Neuronal stem cell (in vitro differentiated cells): Measurements from ENCODE around the gene CD1D.
"Not testable (repeated sequence)": the region's sequence is repeated elsewhere in the genome, so short reads cannot be mapped to it uniquely, and the experiment has no call there.

Source experiments
- DNase-seq: peaks from one replicate; pipeline ENCODE4 v3.0.0-alpha.2; 2013; ENCODE audit warnings: low spot score
- H2AFZ ChIP-seq: one replicate; pipeline ENCODE4 v1.6.1; 2013; ENCODE audit warnings: mild to moderate bottlenecking, low read length, inconsistent platforms
- H2AK5ac ChIP-seq: 2 replicates; pipeline ENCODE4 v1.6.1; 2013; ENCODE audit warnings: low read depth, mild to moderate bottlenecking, inconsistent platforms, low read length, moderate library complexity, mixed read lengths
- H2BK120ac ChIP-seq: 2 replicates; pipeline ENCODE4 v1.6.1; 2013; ENCODE audit warnings: low read depth, mild to moderate bottlenecking, inconsistent platforms, low read length, moderate library complexity, mixed read lengths
- H2BK12ac ChIP-seq: one replicate; pipeline ENCODE4 v1.6.1; 2013; ENCODE audit warnings: low read length, inconsistent platforms
- H2BK15ac ChIP-seq: 2 replicates; pipeline ENCODE4 v1.6.1; 2013; ENCODE audit warnings: mild to moderate bottlenecking, low read length, inconsistent platforms, mixed read lengths
- H2BK5ac ChIP-seq: one replicate; pipeline ENCODE4 v1.6.1; 2013; ENCODE audit warnings: inconsistent platforms, mild to moderate bottlenecking, low read length, moderate library complexity
- H3K14ac ChIP-seq: one replicate; pipeline ENCODE4 v1.6.1; 2013; ENCODE audit warnings: low read length, inconsistent platforms
- H3K18ac ChIP-seq: 2 replicates; pipeline ENCODE4 v1.6.1; 2013; ENCODE audit warnings: low read length, inconsistent platforms
- H3K23ac ChIP-seq: 2 replicates; pipeline ENCODE4 v1.6.1; 2013; ENCODE audit warnings: low read depth, mild to moderate bottlenecking, mixed read lengths, low read length, inconsistent platforms; ENCODE audit not compliant: poor library complexity
- H3K27ac ChIP-seq: replicated peaks from 3 replicates; pipeline ENCODE4 v1.5.1; 2013; ENCODE audit warnings: low read length, inconsistent platforms
- H3K27me3 ChIP-seq, 3 experiments: 2 replicates each; pipeline ENCODE4 v1.6.1; 2013; ENCODE audit warnings: low read length in 3 of 3, mild to moderate bottlenecking in 2 of 3, inconsistent platforms in 1 of 3, low read depth in 1 of 3, mixed read lengths in 1 of 3, moderate library complexity in 1 of 3; ENCODE audit not compliant: control insufficient read depth in 3 of 3, insufficient read depth in 3 of 3
- H3K36me3 ChIP-seq, 2 donors: replicated peaks in 1 of 2; 2 replicates each; pipeline ENCODE4 v1.6.1; 2013; ENCODE audit warnings: low read length in 2 of 2; ENCODE audit not compliant: control insufficient read depth in 2 of 2, insufficient read depth in 2 of 2
- H3K4ac ChIP-seq: 2 replicates; pipeline ENCODE4 v1.6.1; 2013; ENCODE audit warnings: inconsistent platforms, mild to moderate bottlenecking, low read length, moderate library complexity
- H3K4me1 ChIP-seq, 2 donors: 1 replicate in 1 of 2; 2 replicates in 1 of 2; pipeline ENCODE4 v1.6.1; 2013; ENCODE audit warnings: low read length in 2 of 2, low read depth in 1 of 2; ENCODE audit not compliant: control insufficient read depth in 2 of 2, insufficient read depth in 1 of 2
- H3K4me2 ChIP-seq: one replicate; pipeline ENCODE4 v1.6.1; 2013; ENCODE audit warnings: mild to moderate bottlenecking, low read length, inconsistent platforms; ENCODE audit not compliant: insufficient read depth, poor library complexity, severe bottlenecking
- H3K4me3 ChIP-seq, 2 donors: 2 replicates each; pipeline ENCODE4 v1.5.1; 2013; ENCODE audit warnings: low read length in 2 of 2, mild to moderate bottlenecking in 2 of 2, inconsistent platforms in 1 of 2, moderate library complexity in 1 of 2
- H3K79me1 ChIP-seq: one replicate; pipeline ENCODE4 v1.6.1; 2013; ENCODE audit warnings: low read depth, mild to moderate bottlenecking, inconsistent platforms, low read length, moderate library complexity
- H3K9ac ChIP-seq: one replicate; pipeline ENCODE4 v1.6.1; 2013; ENCODE audit warnings: mild to moderate bottlenecking, low read depth, low read length, inconsistent platforms; ENCODE audit not compliant: poor library complexity
- H3K9me3 ChIP-seq, 2 donors: replicated peaks in 1 of 2; 2 replicates each; pipeline versions ENCODE3 to v1.6.1; 2013; ENCODE audit warnings: low read length in 2 of 2, mild to moderate bottlenecking in 2 of 2, inconsistent platforms in 1 of 2, low read depth in 1 of 2, mixed read lengths in 1 of 2, moderate library complexity in 1 of 2; ENCODE audit not compliant: control insufficient read depth in 2 of 2, insufficient read depth in 1 of 2
- H4K8ac ChIP-seq: one replicate; pipeline ENCODE4 v1.6.1; 2013; ENCODE audit warnings: low read depth, mild to moderate bottlenecking, inconsistent platforms, low read length, moderate library complexity
- H4K91ac ChIP-seq: one replicate; pipeline ENCODE4 v1.6.1; 2013; ENCODE audit warnings: low read length, low read depth, mild to moderate bottlenecking, inconsistent platforms; ENCODE audit not compliant: poor library complexity
- WGBS, 2 donors: extraction: QIAGEN DNeasy Blood & Tissue Kit; methylation state at CpG; one replicate each; pipeline ENCODE4 v1.1.7; 2013; ENCODE audit warnings: missing lambda C conversion rate in 2 of 2, mixed read lengths in 1 of 2; ENCODE audit not compliant: insufficient read length in 2 of 2, insufficient replicate concordance in 1 of 2; ENCODE audit errors: extremely low coverage in 2 of 2; 5-methylcytosine and 5-hydroxymethylcytosine counted together

Gene CD1D

GRCh38 chr1:158175915-158176314 lies 4.8 kb upstream of the CD1D start:
- not testable (repeated sequence) for H3K18ac ChIP-seq, H2BK5ac ChIP-seq, H4K8ac ChIP-seq, H3K79me1 ChIP-seq, H3K9me3 ChIP-seq, H3K27ac ChIP-seq, H3K4ac ChIP-seq, H3K4me3 ChIP-seq, H3K9ac ChIP-seq, H2AFZ ChIP-seq, H3K4me2 ChIP-seq, H2BK15ac ChIP-seq, H2BK120ac ChIP-seq, DNase-seq, H2AK5ac ChIP-seq, H3K23ac ChIP-seq, H3K14ac ChIP-seq, H4K91ac ChIP-seq, H3K36me3 ChIP-seq, H3K4me1 ChIP-seq, H2BK12ac ChIP-seq
- WGBS, 2 donors, result no CpG with 5 or more reads among the region's 5 CpGs
- H3K27me3 ChIP-seq, result peaks cover 4 to 61% (median 30%) of the 10 kb centered on the region in 3 experiments

- Histone ChIP-seq H3K9ac (no peak overlapping the region), H3K36me3 (no peaks in the 10 kb centered on the region), H3K4me1 (peaks cover 0 to under 1% of the 10 kb centered on the region in 2 donors), H2AFZ (no peak overlapping the region), H3K27ac (no peak overlapping the region), H3K9me3 (no peaks in the 10 kb centered on the region), H2BK5ac (no peak overlapping the region), H3K23ac (no peak overlapping the region), H4K8ac (no peak overlapping the region), H3K18ac (no peak overlapping the region), H2AK5ac (no peak overlapping the region), H2BK12ac (no peak overlapping the region), H3K4me2 (no peak overlapping the region), H4K91ac (no peak overlapping the region), H3K4me3 (no peak overlapping the region), H3K27me3 (peaks cover 7 to 64% (median 34%) of the 10 kb centered on the region in 3 experiments), H3K4ac (no peak overlapping the region), H2BK120ac (no peak overlapping the region), H3K79me1 (no peaks in the 10 kb centered on the region), H3K14ac (no peak overlapping the region), H2BK15ac (no peak overlapping the region)
- no peak for DNase-seq
- no CpG with 5 or more reads among the region's 5 CpGs for WGBS, 2 donors
These were observed 4.3 kb upstream of the CD1D start for GRCh38 chr1:158176399-158176798.

DNA sequence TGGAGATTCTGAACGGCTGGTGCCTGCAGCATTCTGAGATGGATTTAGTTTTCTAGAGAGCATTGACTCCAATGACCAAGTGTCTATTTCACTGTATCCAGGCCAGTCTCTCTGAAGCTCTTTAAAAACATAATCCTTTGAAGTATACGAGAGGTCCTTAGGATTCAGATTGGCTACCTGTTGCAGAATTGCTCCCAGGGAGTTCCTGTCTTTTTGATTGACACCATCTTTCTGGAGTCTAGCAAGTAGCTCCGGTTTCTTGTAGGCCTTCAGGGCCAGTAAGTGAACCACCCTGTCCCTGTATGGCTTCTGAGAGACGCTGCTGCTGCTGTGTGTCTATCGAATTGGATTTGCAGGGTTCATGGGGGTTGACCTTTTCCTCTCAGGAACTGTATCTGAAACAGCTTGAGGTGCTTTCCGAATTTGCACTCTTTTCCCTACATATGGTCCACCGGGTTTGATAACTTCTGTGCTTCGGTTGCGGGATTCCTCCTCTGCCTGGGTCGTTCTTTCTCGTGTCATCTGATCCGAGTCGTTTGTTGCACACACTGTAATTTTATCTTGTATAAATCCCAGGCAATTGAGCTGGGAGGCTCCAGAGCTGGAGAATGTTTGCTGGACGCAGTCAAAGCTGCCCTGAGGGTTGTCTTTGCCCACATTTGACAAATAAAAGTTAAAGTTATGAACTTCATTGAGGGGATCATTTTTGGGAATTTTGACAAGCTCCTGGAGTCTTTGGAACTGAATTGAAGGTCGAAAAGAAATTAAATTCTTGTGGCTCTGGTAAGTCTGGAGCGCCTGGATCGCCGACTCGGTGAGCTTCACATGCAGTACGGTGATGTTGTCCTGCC lies 3.6 kb upstream of the CD1D start:
- Histone ChIP-seq H3K4me2 (peak overlapping the region; percentile 54), H3K27me3 (peaks cover 7 to 68% (median 41%) of the 10 kb centered on the region in 3 experiments), H3K4me3 (peak overlapping the region in 1 of 2 donors; percentile 26), H2AFZ (peak overlapping the region; percentile 35)
- not testable (repeated sequence) for H3K27ac ChIP-seq, H4K91ac ChIP-seq, H3K14ac ChIP-seq, H3K79me1 ChIP-seq, DNase-seq, H3K18ac ChIP-seq, H2BK5ac ChIP-seq, H3K23ac ChIP-seq, H3K9ac ChIP-seq, H3K9me3 ChIP-seq, H2BK12ac ChIP-seq, H2BK120ac ChIP-seq, H3K36me3 ChIP-seq, H3K4ac ChIP-seq, H3K4me1 ChIP-seq, H2BK15ac ChIP-seq, H2AK5ac ChIP-seq, H4K8ac ChIP-seq
- no CpG with 5 or more reads among the region's 20 CpGs for WGBS, 2 donors

GRCh38 chr1:158177700-158178450 lies 2.8 kb upstream of the CD1D start:
- H3K4ac ChIP-seq, result no peak overlapping the region

More at GRCh38 chr1:158177700-158178450, 2.8 kb upstream of the CD1D start:
- H2BK15ac ChIP-seq, result no peak overlapping the region
- peak overlapping the region; percentile 35 for H2AFZ ChIP-seq
- H4K91ac ChIP-seq, result no peak overlapping the region
- no peak overlapping the region for H2AK5ac ChIP-seq
- DNase-seq, result peak; percentile 74
- no peak overlapping the region for H3K27ac ChIP-seq
- H3K79me1 ChIP-seq, result peaks cover under 1% of the 10 kb centered on the region
- no peak overlapping the region for H3K18ac ChIP-seq
- peak overlapping the region in 1 of 2 donors; percentile 26 for H3K4me3 ChIP-seq
- no peak overlapping the region for H3K9ac ChIP-seq
- no CpG with 5 or more reads among the region's 34 CpGs for WGBS, 2 donors
- no peak overlapping the region for H3K23ac ChIP-seq
- no peak overlapping the region for H2BK12ac ChIP-seq
- H3K27me3 ChIP-seq, result peaks cover 7 to 76% (median 49%) of the 10 kb centered on the region in 3 experiments
- H3K9me3 ChIP-seq, result no peaks in the 10 kb centered on the region
- H3K36me3 ChIP-seq, result no peaks in the 10 kb centered on the region
- peak overlapping the region; percentile 54 for H3K4me2 ChIP-seq
- H2BK120ac ChIP-seq, result no peak overlapping the region
- peaks cover 0 to 2% of the 10 kb centered on the region in 2 donors for H3K4me1 ChIP-seq
- H4K8ac ChIP-seq, result no peak overlapping the region
- H2BK5ac ChIP-seq, result no peak overlapping the region
- no peak overlapping the region for H3K14ac ChIP-seq
